AG09319 (cell line): ENCODE measurements around the gene PPP1R14B.

ENCODE experiments used
- DNase-seq: peaks from one replicate; pipeline ENCODE4 v3.0.0-alpha.2; 2010; ENCODE audit warnings: low read depth; ENCODE audit errors: extremely low read depth
- CTCF ChIP-seq: IDR thresholded peaks from 2 replicates; pipeline ENCODE4 v1.5.1; 2011; ENCODE audit warnings: low read depth, mild to moderate bottlenecking, inconsistent platforms, low read length, moderate library complexity

Gene PPP1R14B

GRCh38 chr11:64267207-64267945, 20.6 kb upstream of the PPP1R14B start:
- DNase-seq: no peak

GRCh38 chr11:64266339-64266738, 19.6 kb upstream of the PPP1R14B start:
- no peak for TF ChIP-seq CTCF
- DNase-seq: no peak

More at GRCh38 chr11:64267207-64267945, 20.6 kb upstream of the PPP1R14B start:
- TF ChIP-seq CTCF: no peak

- no peak for TF ChIP-seq CTCF
- no peak for DNase-seq
Measured at GRCh38 chr11:64265176-64266160, 18.7 kb upstream of the PPP1R14B start.

GRCh38 chr11:64264371-64264852, 17.7 kb upstream of the PPP1R14B start:
- no peak for DNase-seq
- no peak for TF ChIP-seq CTCF

- TF ChIP-seq CTCF: no peak
- no peak for DNase-seq
Measured at GRCh38 chr11:64263947-64264317, 17.2 kb upstream of the PPP1R14B start.

GRCh38 chr11:64263021-64263946, 16.5 kb upstream of the PPP1R14B start:
- DNase-seq: no peak
- no peak for TF ChIP-seq CTCF
